AG10803 (cell line): ENCODE results near the gene ACAP3.

ENCODE experiments used
- DNase-seq: peaks from one replicate; pipeline ENCODE4 v3.0.0; 2010; ENCODE audit warnings: low read depth
- H3K4me3 ChIP-seq: 2 replicates; pipeline ENCODE4 v1.5.1; 2011; ENCODE audit warnings: mild to moderate bottlenecking, low read length, control low read depth
- TF ChIP-seq, protein P1 (sequence below): conservative IDR thresholded peaks from 2 replicates; pipeline ENCODE4 v1.5.1; 2011; ENCODE audit warnings: mild to moderate bottlenecking, low read length, control low read depth, inconsistent platforms

Gene ACAP3

DNA sequence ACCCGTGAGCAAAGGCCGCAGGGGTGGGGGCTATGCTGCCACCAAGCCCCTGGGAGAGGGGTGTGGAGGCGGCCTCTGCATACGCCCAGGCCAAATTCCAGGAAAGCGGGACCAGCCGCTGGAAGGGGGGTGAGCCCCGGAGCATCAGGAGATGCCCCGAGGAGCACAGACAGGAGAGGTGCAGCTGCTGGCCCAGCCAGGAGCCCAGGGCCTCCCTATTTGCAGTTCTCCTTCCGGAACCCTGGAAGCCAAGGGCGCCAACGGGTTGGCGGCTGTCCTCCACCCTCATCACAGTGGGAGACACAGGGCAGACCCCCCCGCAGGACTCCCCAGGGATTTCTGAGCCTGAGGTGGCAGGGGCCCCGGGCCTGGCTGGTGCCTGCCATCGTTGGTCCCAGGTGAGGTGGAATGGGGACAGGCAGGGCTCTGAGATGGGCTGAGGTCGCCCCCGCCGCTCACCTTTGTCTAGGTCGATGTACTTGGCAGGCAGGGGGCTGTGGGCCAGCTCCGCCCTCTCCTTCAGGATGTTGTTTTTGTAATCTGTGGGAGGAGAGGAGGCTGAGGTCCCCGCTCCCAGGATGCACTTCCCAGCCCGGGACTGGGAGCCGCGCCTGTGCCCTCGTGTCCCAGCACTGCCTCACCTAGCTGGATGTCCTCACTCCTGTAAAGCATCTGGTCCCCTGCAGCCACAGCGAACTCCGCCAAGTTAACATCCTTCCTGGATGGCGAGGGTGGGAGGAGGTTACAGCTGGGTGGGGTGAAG, 45.8 kb upstream of the ACAP3 start:
- peak overlapping the region; percentile 24; the same call in 1 of the 2 replicates for H3K4me3 ChIP-seq
- TF ChIP-seq, protein P1, sequence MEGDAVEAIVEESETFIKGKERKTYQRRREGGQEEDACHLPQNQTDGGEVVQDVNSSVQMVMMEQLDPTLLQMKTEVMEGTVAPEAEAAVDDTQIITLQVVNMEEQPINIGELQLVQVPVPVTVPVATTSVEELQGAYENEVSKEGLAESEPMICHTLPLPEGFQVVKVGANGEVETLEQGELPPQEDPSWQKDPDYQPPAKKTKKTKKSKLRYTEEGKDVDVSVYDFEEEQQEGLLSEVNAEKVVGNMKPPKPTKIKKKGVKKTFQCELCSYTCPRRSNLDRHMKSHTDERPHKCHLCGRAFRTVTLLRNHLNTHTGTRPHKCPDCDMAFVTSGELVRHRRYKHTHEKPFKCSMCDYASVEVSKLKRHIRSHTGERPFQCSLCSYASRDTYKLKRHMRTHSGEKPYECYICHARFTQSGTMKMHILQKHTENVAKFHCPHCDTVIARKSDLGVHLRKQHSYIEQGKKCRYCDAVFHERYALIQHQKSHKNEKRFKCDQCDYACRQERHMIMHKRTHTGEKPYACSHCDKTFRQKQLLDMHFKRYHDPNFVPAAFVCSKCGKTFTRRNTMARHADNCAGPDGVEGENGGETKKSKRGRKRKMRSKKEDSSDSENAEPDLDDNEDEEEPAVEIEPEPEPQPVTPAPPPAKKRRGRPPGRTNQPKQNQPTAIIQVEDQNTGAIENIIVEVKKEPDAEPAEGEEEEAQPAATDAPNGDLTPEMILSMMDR: no peak
- DNase-seq: no peak

DNA sequence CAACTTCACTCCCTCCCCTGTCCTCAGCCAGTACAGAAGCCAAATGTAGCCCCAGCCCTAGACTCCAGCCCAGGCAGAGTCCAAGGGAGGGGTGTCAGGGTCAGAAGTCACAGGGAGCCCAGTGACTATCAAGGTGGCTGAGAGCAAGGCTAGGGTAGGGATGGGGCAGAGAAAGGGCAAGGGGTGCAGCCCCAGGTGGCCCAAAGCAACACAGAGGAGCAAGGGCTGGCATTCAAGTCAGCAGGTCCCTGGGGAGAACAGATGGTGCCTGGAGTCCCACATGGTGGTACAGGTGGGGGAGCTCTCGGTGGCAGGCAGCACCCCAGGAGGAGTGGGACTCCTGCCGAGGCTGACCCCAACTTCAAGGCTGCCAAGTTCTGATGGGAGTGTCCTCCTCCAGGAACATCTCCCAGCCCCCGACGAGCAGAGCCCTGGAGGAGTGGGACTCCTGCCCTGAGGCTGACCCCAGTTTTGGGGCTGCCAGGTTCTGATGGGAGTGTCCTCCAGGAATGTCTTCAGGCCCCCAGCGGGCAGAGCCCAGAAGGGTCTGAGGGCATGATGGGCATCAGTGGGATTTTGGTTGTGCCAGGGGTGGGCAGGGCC, 45.2 kb upstream of the ACAP3 start:
- TF ChIP-seq, protein P1: no peak
- H3K4me3 ChIP-seq: peak overlapping the region; percentile 31
- no peak for DNase-seq

DNA sequence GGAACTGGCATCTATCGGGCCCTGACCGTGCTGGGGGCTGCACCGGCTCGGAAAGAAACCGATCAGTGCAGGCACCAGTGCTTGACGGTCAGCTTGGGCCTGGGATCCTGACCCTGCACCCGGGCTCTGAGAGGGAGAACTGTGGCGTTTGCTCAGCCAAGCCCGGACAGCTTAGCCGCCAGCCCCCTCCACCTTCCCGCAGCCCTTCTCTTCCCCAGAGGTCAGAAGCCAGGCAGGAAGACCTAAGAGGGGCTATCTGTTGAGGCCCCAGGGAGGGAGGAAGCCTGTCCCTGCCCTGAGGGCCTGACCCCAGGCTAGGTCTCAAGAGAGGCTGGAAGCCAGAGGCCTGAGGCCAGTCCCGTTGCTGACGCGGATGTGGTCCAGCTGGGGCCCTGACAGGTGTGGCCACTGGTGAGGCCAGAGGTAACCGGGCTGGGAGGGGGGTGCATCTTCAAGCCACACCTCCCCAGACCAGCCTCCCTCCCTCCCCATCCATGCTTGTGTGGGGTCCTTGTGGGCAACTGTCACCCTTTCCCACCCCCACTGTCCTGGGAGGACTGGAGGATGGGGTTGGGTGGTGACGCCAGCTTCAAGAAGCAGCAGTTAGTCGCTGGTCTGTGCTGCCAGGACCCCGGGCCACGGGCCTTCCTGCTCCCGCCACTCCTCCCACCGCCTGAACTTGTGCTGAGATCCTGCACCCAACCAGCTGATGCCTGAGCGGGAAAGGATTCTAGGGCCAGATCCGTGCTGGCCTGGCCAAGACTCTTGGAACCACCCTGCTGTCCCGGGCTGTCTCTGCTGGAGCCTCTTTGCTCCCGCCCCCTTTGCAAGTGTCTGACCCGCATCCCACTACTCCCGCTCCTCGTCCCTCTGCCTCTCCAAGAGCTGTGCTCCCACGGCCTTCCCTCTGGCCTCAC, 44.0 kb upstream of the ACAP3 start:
- H3K4me3 ChIP-seq: peak overlapping the region; percentile 31
- DNase-seq: peak; percentile 51
- TF ChIP-seq, protein P1: no peak

DNA sequence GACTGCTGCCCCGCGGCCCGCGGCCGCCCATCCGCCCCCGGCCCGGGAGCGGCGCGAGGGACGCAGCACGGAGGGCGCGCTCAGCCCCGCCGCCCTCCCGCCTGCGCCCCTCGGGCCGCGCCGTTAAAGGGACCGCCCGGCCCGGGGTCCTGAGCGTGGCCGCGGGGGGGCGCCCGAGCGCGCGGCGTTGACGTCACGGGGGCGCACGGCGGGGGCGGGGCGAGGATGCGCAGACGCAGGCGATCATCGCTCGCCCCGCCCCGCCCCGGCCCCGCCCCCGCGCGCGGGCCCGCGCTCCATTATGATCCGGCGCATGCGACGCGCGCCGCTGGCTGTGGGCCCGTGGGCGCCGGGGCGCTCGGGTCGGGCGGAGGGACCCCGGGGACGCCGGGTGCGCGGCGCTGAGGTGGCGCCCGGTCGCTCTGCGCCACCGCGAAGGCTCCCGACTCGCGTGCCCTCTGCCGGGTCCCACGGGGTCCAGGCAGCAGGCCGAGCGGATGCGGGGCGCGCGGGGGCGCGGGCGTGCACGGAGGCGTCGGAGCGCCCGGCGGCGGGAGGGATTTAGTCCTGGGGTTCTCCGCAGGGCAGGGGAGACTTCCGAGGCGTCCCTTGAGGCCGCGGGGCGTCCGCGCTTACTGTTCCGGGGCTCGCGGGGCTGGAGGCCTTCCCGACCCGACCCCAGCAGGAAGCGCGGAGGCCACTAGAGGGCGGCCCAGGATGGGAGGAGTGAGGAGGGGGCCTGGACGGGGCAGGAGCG, 41.7 kb upstream of the ACAP3 start, which contains the start of gene DVL1:
Gene DVL1 (minus strand): TSS at position 163 of the 757 bp plus-strand sequence. CDS start 353 bp downstream, outside the sequence.
- peak; percentile 79 for DNase-seq
- peak within 1 kb of the TSS; percentile 75 for H3K4me3 ChIP-seq
- TF ChIP-seq, protein P1: peak; percentile 37

DNA sequence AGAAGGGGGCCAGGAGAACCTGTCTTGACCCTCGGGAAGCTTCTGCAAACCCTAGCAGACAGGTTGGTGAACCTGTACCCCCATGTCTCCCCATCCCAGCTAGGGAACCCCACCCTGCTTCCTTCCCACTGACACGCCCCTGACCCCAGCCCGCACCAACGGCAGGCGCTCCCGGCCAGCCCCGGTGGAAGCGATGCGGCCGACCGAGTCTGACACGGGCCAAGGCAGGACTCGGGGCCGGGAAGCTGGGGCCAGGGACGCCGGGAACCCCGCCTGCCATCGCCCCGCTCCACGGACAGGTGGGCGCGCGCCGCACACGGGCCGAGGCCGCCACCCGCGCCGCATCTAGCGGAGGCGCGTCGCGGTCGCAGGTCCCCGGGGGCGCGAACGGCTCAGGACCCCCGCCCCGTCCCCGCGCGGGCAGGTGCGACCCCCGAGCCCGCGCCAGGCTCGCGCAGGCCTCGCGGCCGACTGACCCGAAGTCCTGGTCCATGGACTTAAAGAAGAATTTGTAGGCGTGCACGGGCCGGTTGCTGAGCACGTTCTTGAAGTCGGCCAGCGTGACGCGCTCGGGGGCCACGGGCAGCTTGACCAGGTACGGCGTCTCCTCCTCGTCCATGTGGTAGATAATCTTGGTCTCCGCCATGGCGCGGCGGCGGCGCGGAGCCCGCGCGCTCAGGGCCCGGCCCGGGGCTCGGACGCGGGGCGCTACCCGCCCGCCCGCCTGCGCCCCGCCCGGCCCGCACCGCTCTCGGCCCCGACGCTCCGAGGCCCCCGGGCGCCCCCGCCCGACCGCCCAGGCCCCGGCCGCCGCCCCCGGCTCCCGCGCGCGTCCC, 40.9 kb upstream of the ACAP3 start:
- DNase-seq: no peak
- H3K4me3 ChIP-seq: peak overlapping the region; percentile 75
- TF ChIP-seq, protein P1: no peak
